PC-3 (cell line): ENCODE results near the gene GPS1.

Experiments
- EZH2 ChIP-seq: fragments of 300-600 bp; sonication (generic); IDR thresholded peaks from one replicate; pipeline ENCODE4 v1.6.1; 2017; ENCODE audit warnings: antibody characterized with exemption, mild to moderate bottlenecking, low read length; ENCODE audit not compliant: unreplicated experiment
- EZH2phosphoT487 ChIP-seq: fragments of 300-600 bp; sonication (generic); IDR thresholded peaks from 2 replicates; pipeline ENCODE4 v1.6.1; 2018; ENCODE audit warnings: mild to moderate bottlenecking, antibody characterized with exemption, low read length, borderline replicate concordance
- TF ChIP-seq, protein P1 (sequence below): fragments of 300-600 bp; sonication (generic); conservative IDR thresholded peaks from 2 replicates; pipeline ENCODE4 v1.5.1; 2017; ENCODE audit warnings: antibody characterized with exemption, low read depth, mild to moderate bottlenecking, low read length

- TF ChIP-seq, protein P1, sequence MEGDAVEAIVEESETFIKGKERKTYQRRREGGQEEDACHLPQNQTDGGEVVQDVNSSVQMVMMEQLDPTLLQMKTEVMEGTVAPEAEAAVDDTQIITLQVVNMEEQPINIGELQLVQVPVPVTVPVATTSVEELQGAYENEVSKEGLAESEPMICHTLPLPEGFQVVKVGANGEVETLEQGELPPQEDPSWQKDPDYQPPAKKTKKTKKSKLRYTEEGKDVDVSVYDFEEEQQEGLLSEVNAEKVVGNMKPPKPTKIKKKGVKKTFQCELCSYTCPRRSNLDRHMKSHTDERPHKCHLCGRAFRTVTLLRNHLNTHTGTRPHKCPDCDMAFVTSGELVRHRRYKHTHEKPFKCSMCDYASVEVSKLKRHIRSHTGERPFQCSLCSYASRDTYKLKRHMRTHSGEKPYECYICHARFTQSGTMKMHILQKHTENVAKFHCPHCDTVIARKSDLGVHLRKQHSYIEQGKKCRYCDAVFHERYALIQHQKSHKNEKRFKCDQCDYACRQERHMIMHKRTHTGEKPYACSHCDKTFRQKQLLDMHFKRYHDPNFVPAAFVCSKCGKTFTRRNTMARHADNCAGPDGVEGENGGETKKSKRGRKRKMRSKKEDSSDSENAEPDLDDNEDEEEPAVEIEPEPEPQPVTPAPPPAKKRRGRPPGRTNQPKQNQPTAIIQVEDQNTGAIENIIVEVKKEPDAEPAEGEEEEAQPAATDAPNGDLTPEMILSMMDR = no peak
- TF ChIP-seq EZH2phosphoT487 (no peak), EZH2 (no peak)
Observed at GRCh38 chr17:82050152-82050760, 1.4 kb upstream of the GPS1 start.
